K562 (cell line): ENCODE results near the gene UNC5C. TPM values are rescaled to one million over a fixed set of nuclear protein-coding genes. Genes with fewer than 3 reads are reported as not detected.

ENCODE experiments used
- ATAC-seq: fragments of 200-7000 bp; cut with Tn5 transposase; 3 replicates; pipeline ENCODE4 v1.9.1; 2020; ENCODE audit warnings: moderate library complexity
- BruUV-seq: library from RNA; stranded (reverse); fragments of 400-500 nt; replicated peaks from 2 replicates; lab custom pipeline; 2021; lab: Mats Ljungman, UMichigan
- CTCF ChIA-PET: fragments of 300-600 bp; formaldehyde crosslinking; extraction: SDS; loops from one replicate; lab custom pipeline; 2021; ENCODE audit warnings: low intra/inter-chr PET ratio; lab: Yijun Ruan, JAX
- POLR2A ChIA-PET: fragments of 300-600, 350-650 bp; sonication (Branson Sonifier 250); formaldehyde crosslinking; extraction: SDS; loops from one replicate; lab custom pipeline; 2021; ENCODE audit warnings: antibody characterized with exemption, inconsistent platforms; lab: Yijun Ruan, JAX
- DNase-seq, 4 experiments: peaks; one replicate each; pipeline versions ENCODE4 v3.0.0 to v3.0.0-alpha.2; 2011 to 2018; ENCODE audit warnings: low spot score in 3 of 4, mixed read lengths in 3 of 4; ENCODE audit errors: extremely low read depth in 1 of 4
- FAIRE-seq: peaks from 2 replicates; lab custom pipeline; 2011; peaks lifted over from hg19 to GRCh38; lab: Jason Lieb, UNC
- H2AFZ ChIP-seq: 2 replicates; pipeline ENCODE4 v1.6.0; 2011; ENCODE audit warnings: low read depth, low read length, control low read depth, inconsistent platforms
- H3K27ac ChIP-seq: fragments of 200-600 bp; 3 replicates; pipeline ENCODE4 v1.8.0; 2011; ENCODE audit warnings: low read depth, mild to moderate bottlenecking, control low read depth, inconsistent platforms, low read length, moderate library complexity, mixed read lengths; ENCODE audit errors: extremely low read depth
- H3K27me3 ChIP-seq, 2 experiments: fragments of 300-600 bp in 1 of 2; 2 replicates in 1 of 2; 3 replicates in 1 of 2; pipeline versions ENCODE4 v1.6.0 to v1.8.0; 2011; ENCODE audit warnings: inconsistent platforms in 2 of 2, low read length in 2 of 2, mild to moderate bottlenecking in 1 of 2, mixed read lengths in 1 of 2, moderate library complexity in 1 of 2; ENCODE audit not compliant: control insufficient read depth in 2 of 2, insufficient read depth in 2 of 2
- H3K36me3 ChIP-seq: fragments of 300-600 bp; 3 replicates; pipeline ENCODE4 v1.8.0; 2011; ENCODE audit warnings: mild to moderate bottlenecking, low read length, inconsistent platforms; ENCODE audit not compliant: control insufficient read depth, insufficient read depth
- H3K4me1 ChIP-seq, 2 experiments: fragments of 200-600 bp in 1 of 2; replicated peaks in 1 of 2; 2 replicates in 1 of 2; 3 replicates in 1 of 2; pipeline versions ENCODE4 v1.5.1 to v1.8.0; 2011; ENCODE audit warnings: inconsistent platforms in 2 of 2, low read length in 2 of 2, mild to moderate bottlenecking in 1 of 2, mixed read lengths in 1 of 2, moderate library complexity in 1 of 2; ENCODE audit not compliant: control insufficient read depth in 2 of 2, insufficient read depth in 2 of 2
- H3K4me2 ChIP-seq: 2 replicates; pipeline ENCODE4 v1.6.1; 2011; ENCODE audit warnings: low read length, control low read depth, inconsistent platforms, mixed read lengths; ENCODE audit not compliant: insufficient read depth
- H3K4me3 ChIP-seq: fragments of 200-600 bp; sonication (generic), shearing (Covaris generic); 2 replicates; pipeline ENCODE4 v1.5.1; 2016; ENCODE audit warnings: control low read depth, inconsistent platforms
- H3K79me2 ChIP-seq: fragments of 200-600 bp; 3 replicates; pipeline ENCODE4 v1.8.0; 2011; ENCODE audit warnings: low read length, inconsistent platforms; ENCODE audit not compliant: control insufficient read depth, insufficient read depth
- H3K9ac ChIP-seq, 2 experiments: 2 replicates each; pipeline versions ENCODE4 v1.6.0 to v1.6.1; 2011; ENCODE audit warnings: low read depth in 2 of 2, low read length in 2 of 2, control low read depth in 1 of 2, inconsistent platforms in 1 of 2, mild to moderate bottlenecking in 1 of 2, mixed read lengths in 1 of 2; ENCODE audit not compliant: insufficient read depth in 1 of 2
- H3K9me1 ChIP-seq: one replicate; pipeline ENCODE4 v1.6.0; 2011; ENCODE audit warnings: inconsistent platforms, mild to moderate bottlenecking, low read length, moderate library complexity; ENCODE audit not compliant: control insufficient read depth, insufficient read depth
- H3K9me3 ChIP-seq: replicated peaks from 2 replicates; pipeline ENCODE4 v1.5.1; 2011; ENCODE audit warnings: low read depth, low read length, inconsistent platforms; ENCODE audit not compliant: control insufficient read depth, insufficient read depth
- H4K20me1 ChIP-seq: replicated peaks from 2 replicates; pipeline ENCODE4 v1.6.1; 2011; ENCODE audit warnings: low read length, inconsistent platforms, mixed read lengths; ENCODE audit not compliant: control insufficient read depth, insufficient read depth
- CBX1 ChIP-seq: sonication (generic); IDR thresholded peaks from 2 replicates; pipeline ENCODE4 v1.6.1; 2016; ENCODE audit warnings: antibody characterized with exemption, low read depth, mild to moderate bottlenecking
- PHF8 ChIP-seq: fragments of 200-600 bp; sonication (generic); IDR thresholded peaks from 2 replicates; pipeline ENCODE4 v1.6.1; 2012; ENCODE audit warnings: mixed run types, mild to moderate bottlenecking, inconsistent platforms, low read length, moderate library complexity, borderline replicate concordance
- ZKSCAN3 ChIP-seq: fragments of 250-450 bp; sonication (Bioruptor Pico); IDR thresholded peaks from 2 replicates; pipeline ENCODE4 v1.4.0; 2020
- ZNF318 ChIP-seq, 2 experiments: fragments of 450-650 bp; IDR thresholded peaks; 2 replicates each; pipeline ENCODE4 v1.6.1; 2016; ENCODE audit warnings: mild to moderate bottlenecking in 2 of 2, borderline replicate concordance in 1 of 2, low read depth in 1 of 2, moderate library complexity in 1 of 2
- ZNF384 ChIP-seq: IDR thresholded peaks from 2 replicates; pipeline ENCODE4 v1.6.1; 2012; ENCODE audit warnings: low read depth, low read length, improper control_type of control experiment
- ZNF507 ChIP-seq: conservative IDR thresholded peaks from 2 replicates; pipeline ENCODE4 v1.6.1; 2017; ENCODE audit warnings: missing genetic modification characterization, missing compliant biosample characterization
- WGBS: fragments of 100-300 bp; shearing (Covaris generic); methylation state at CpG from one replicate; pipeline ENCODE4 v1.1.6; 2016; ENCODE audit warnings: low coverage, mixed read lengths; ENCODE audit not compliant: insufficient coverage; ENCODE audit errors: missing lambda C conversion rate; 5-methylcytosine and 5-hydroxymethylcytosine counted together
- in situ Hi-C: fragments of 300-500 bp; cut with MboI; formaldehyde crosslinking; loops from 4 replicates; pipeline ENCODE4 v1.15.0; 2018; ENCODE audit warnings: inconsistent platforms, mixed read lengths
- intact Hi-C: fragments of 100-400 bp; cut with micrococcal nuclease; formaldehyde crosslinking; loops from 2 replicates; pipeline ENCODE4 v1.14.2; 2022
- polyA plus RNA-seq, 8 experiments: library from polyadenylated mRNA; depleted of rRNA in 4 of 8; stranded (reverse) in 5 of 8; unstranded in 3 of 8; fragments of >200 nt; fragmentation: Nextera tagmentation in 2 of 8; fragmentation: Illumina TruSeq in 1 of 8; extraction: Ambion mirVana in 2 of 8; extraction: Trizol in 1 of 8; gene quantifications; 2 replicates each; pipeline versions ENCODE4 v1.2.1 to v1.2.3, GENCODE V29; 2011 to 2014; ENCODE audit warnings: inconsistent platforms in 1 of 8, missing spikeins in 1 of 8
- total RNA-seq, 7 experiments: library from RNA; depleted of rRNA in 6 of 7; stranded (reverse); fragments of >200 nt in 6 of 7; fragmentation: Illumina TruSeq in 2 of 7; extraction: Trizol in 2 of 7; gene quantifications; 2 replicates each; pipeline versions ENCODE4 v1.2.1 to v1.2.3, GENCODE V29; 2011 to 2021; ENCODE audit warnings: low replicate concordance in 1 of 7
- TF ChIP-seq, protein P1 (sequence below): fragments of 450-650 bp; IDR thresholded peaks from 2 replicates; pipeline ENCODE4 v1.6.1; 2018; ENCODE audit not compliant: partially characterized antibody
- TF ChIP-seq, protein P2 (sequence below): IDR thresholded peaks from 3 replicates; pipeline ENCODE4 v1.6.1; 2011; ENCODE audit warnings: borderline replicate concordance, mild to moderate bottlenecking; ENCODE audit not compliant: insufficient read length, insufficient read depth

The UNC5C gene
- total and polyA plus RNA-seq, 9 of the 15 experiments (the other 6 are each of a cell fraction or from before 2014, with no cell fraction given) = under 0.01 to 0.10 (median 0.03) TPM; not detected in 1

GRCh38 chr4:95318044-95318443, 230.7 kb downstream of the UNC5C start:
- Histone ChIP-seq H4K20me1 (no peaks in the 10 kb centered on the region), H2AFZ (no peak overlapping the region; the same call in 1 of the 2 replicates), H3K9me1 (no peaks in the 10 kb centered on the region), H3K9me3 (no peaks in the 10 kb centered on the region), H3K27me3 (no peaks in the 10 kb centered on the region), H3K4me1 (peaks cover 0 to 2% of the 10 kb centered on the region in 2 experiments; a peak in 1 of 5 replicates), H3K9ac (no peak overlapping the region), H3K4me3 (no peak overlapping the region), H3K79me2 (no peaks in the 10 kb centered on the region), H3K36me3 (no peaks in the 10 kb centered on the region), H3K27ac (no peak overlapping the region), H3K4me2 (no peak overlapping the region)
- ATAC-seq (no peak), DNase-seq (no peak), FAIRE-seq (no peak)
- WGBS = 35% methylated on average over 3 of the region's 3 CpGs
- ChIA-PET CTCF (no interaction called here), POLR2A (no interaction called here)
- intact Hi-C loops (no loop called here), in situ Hi-C loops (no loop called here)
- no TSS peak for BruUV-seq
- no peak for TF ChIP-seq ZNF384
- TF ChIP-seq ZNF318 (IDR thresholded peaks at IDR 0.05; ENCODE audit: borderline replicate concordance in 1 of 2, low read depth in 1 of 2) = no peak
- TF ChIP-seq, protein P1, sequence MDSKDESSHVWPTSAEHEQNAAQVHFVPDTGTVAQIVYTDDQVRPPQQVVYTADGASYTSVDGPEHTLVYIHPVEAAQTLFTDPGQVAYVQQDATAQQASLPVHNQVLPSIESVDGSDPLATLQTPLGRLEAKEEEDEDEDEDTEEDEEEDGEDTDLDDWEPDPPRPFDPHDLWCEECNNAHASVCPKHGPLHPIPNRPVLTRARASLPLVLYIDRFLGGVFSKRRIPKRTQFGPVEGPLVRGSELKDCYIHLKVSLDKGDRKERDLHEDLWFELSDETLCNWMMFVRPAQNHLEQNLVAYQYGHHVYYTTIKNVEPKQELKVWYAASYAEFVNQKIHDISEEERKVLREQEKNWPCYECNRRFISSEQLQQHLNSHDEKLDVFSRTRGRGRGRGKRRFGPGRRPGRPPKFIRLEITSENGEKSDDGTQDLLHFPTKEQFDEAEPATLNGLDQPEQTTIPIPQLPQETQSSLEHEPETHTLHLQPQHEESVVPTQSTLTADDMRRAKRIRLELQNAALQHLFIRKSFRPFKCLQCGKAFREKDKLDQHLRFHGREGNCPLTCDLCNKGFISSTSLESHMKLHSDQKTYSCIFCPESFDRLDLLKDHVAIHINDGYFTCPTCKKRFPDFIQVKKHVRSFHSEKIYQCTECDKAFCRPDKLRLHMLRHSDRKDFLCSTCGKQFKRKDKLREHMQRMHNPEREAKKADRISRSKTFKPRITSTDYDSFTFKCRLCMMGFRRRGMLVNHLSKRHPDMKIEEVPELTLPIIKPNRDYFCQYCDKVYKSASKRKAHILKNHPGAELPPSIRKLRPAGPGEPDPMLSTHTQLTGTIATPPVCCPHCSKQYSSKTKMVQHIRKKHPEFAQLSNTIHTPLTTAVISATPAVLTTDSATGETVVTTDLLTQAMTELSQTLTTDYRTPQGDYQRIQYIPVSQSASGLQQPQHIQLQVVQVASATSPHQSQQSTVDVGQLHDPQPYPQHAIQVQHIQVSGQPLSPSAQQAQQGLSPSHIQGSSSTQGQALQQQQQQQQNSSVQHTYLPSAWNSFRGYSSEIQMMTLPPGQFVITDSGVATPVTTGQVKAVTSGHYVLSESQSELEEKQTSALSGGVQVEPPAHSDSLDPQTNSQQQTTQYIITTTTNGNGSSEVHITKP = no peak
- no peak for TF ChIP-seq ZNF507
- TF ChIP-seq, protein P2, sequence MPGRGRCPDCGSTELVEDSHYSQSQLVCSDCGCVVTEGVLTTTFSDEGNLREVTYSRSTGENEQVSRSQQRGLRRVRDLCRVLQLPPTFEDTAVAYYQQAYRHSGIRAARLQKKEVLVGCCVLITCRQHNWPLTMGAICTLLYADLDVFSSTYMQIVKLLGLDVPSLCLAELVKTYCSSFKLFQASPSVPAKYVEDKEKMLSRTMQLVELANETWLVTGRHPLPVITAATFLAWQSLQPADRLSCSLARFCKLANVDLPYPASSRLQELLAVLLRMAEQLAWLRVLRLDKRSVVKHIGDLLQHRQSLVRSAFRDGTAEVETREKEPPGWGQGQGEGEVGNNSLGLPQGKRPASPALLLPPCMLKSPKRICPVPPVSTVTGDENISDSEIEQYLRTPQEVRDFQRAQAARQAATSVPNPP = no peak
- no peak for TF ChIP-seq CBX1
- no peak for TF ChIP-seq PHF8
- no peak for TF ChIP-seq ZKSCAN3 (CRISPR knock-in tag)
